Esophagus squamous epithelium (tissue), 4 donors: Measurements from ENCODE around the gene FAAP100.

ENCODE experiments used
- CTCF ChIP-seq, 6 experiments: fragments of 450-650 bp in 4 of 6; fragments of 200-600 bp in 2 of 6; sonication (generic) in 2 of 6; IDR thresholded peaks; one replicate each; pipeline ENCODE4 v1.5.1; 2016 to 2019; ENCODE audit warnings: antibody characterized with exemption in 6 of 6, mild to moderate bottlenecking in 4 of 6, moderate library complexity in 4 of 6
- POLR2A ChIP-seq, 4 donors: fragments of 450-650 bp; IDR thresholded peaks; one replicate each; pipeline ENCODE4 v1.6.1; 2017; ENCODE audit warnings: antibody characterized with exemption in 4 of 4, mild to moderate bottlenecking in 4 of 4, moderate library complexity in 3 of 4

- TF ChIP-seq POLR2A (IDR thresholded peaks at IDR 0.05) (no peak), CTCF (IDR thresholded peaks at IDR 0.05) (no peak)
These were observed 22.7 kb downstream of the FAAP100 start for GRCh38 chr17:81529437-81529803.
